Smooth muscle cell of the brain vasculature (primary cell): ENCODE data around the gene TRAPPC2L.
"Not testable (repeated sequence)": the region's sequence is repeated elsewhere in the genome, so short reads cannot be mapped to it uniquely, and the experiment has no call there.

ENCODE experiments used
- DNase-seq: peaks from one replicate; pipeline ENCODE4 v3.0.0-alpha.2; 2012; ENCODE audit warnings: low read depth, low spot score

Gene TRAPPC2L

DNA sequence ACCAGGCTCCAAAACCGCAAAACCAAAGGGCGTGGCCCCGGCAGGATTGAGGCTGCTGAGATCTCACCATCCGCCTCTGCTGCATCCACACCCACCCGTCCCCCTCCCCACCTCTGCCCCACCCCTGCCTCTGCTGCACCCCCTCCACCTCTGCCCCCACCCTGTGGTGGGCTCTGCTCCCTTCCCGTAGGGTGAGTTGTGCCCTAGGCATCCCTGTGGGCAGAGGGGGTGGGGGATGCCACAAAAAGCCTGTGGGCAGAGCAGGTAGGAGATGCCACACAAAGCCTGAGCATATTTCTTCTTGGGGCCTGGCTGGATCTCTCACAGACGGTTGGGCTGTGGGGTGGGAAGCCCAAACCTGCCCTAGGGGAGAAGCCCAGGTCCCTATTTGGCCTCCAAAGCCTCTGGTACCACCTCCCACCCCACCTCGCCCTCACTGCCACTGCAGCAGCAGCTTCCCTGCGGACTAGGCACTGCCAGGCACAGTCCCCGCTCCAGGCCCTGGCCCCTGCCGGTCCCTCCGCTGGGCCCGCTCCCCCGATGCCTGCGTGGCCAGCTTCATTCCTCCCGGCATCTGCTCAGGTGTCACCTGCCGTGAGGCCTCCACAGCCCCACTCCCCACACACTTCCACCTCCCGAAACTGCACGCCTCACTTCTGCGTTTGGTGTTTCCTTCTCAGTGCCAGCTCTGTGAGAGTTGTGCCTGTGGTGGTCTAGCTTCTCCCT, 20.8 kb downstream of the TRAPPC2L start:
- DNase-seq = no peak

DNA sequence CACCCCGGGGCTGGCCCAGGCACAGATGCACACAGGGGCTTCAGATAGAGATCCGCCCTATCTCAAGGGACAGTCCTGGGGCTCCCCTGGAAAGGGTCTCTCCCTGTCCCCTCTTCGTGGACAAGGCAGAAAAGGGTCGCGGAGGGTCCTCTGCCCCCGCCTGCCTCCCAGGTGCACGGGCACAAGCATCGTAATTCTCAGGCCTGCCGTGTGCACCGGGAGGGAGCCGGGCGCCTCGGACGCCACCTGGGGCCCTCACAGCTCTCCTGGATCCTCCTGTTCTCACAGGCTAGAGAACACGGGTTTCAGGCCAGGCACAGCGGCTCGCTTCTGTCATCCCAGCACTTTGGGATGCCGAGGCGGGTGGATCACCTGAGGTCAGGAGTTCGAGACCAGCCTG, 21.4 kb downstream of the TRAPPC2L start:
- DNase-seq = no peak

DNA sequence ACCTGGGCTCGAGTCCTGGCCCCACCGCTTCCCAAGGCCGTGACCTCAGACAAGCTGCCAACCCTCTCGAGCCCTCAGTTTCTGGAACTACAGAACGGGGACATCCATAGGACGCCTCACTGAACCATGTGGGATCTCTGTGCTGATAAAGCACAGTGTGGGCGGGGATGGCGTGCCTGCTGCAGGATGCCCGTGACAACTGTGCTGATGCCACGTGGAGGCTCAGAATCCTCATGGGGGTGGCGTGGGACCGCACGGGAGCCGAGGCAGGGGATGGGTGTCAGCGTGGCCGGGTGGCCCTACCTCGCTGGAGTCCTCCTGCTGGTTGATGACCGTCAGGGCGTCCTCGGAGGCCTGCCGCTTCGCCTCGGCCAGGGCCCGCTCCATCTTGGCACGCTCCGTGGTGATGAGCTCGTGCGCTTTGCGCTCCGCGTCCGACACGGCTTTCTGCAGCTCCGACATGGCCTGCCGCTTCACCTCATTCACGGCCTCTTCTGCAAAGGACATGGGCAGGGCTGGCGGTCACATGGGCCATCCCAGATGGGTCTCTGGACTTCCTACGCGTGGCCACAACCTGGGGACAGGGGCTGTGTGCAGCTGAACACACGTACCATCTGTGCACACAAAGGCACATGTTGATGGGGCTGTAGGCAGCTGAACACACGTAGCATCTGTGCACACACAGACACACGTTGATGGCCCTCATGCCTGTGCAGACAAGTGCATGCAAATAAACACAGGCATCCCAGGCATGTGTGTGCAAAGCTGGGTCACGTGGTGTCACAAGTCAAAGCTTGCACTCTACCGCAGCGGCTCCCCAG, 22.2 kb downstream of the TRAPPC2L start:
- DNase-seq = no peak

DNA sequence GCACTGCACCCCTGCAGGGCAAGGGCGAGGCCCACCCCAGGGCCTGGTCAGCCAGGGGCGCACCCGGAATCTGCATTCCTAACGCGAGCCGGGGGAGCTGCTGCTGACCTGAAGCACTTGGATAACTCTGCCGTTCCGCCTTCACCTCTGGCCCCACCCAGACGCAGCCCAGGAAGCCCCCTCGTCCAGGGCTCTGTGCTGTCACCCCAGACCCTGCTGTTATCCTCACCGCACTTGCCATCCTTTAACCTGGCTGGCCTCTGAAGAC, 22.8 kb downstream of the TRAPPC2L start:
- DNase-seq = no peak

DNA sequence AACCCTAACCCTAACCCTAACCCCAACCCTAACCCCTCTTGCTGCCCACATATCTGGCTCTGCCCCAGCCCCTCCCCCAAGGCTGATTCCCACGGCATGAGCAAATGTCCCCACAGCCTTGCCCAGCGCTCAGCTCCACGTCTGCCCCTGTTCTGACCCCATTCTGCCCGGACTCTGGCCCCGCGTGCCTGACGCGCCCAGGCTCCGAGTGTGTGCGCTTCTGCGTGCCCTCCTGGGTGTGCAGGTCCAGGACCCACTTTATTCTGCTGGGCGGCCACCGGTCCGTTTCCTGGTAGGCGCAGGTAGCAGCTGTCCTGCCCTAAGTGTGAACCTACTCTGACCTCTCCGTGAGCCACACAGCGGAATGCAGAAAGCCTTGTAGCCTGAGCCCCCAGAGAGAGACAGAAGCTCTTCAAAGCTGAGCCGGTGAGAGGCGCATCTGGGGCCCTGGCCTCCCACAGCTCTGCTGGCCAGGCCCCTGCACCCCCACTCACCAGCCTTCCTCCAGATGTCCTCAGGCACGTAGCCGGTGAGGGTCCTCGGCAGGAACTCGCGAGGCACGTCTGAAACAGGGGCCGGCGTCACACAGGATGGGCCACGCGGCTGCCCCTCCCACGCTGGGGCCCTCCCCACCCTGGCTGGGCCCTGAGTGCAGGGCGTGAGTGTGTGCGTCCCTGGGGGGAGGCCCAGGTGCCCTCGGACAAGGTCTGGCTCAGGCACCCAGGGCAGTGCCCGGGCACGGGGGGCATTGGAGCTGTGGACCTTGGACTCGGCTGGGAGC, 23.5 kb downstream of the TRAPPC2L start:
- DNase-seq = no peak

DNA sequence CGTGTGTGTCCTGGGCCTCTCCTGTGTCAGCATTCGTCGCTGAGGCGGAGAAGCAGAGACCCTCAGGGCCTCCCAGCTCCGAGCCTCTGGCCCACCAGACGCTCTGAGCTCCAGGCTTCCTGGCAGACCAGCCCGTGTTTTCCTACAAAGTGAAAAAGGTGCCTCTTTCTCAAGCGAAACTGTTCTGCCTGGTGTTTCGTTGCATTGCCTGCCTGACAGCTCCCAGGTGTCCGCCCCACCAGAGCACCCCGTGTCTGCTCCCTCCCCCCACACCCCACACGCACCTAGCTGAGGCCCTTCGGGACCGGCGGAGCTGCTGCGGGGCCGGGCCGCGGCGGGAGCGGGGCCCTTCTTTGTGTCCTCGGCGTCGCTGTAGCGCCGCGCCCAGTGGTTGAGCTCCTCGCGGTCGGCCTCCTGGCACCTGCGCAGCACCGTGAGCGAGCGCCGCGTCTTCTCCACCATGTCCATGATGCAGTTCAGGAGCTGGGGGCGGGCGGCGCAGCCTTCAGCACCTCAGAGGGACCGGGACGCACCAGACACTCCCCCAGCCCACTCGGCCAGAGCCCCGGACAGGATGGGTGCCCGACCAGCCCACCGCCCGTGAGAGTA, 24.2 kb downstream of the TRAPPC2L start:
- no peak for DNase-seq

DNA sequence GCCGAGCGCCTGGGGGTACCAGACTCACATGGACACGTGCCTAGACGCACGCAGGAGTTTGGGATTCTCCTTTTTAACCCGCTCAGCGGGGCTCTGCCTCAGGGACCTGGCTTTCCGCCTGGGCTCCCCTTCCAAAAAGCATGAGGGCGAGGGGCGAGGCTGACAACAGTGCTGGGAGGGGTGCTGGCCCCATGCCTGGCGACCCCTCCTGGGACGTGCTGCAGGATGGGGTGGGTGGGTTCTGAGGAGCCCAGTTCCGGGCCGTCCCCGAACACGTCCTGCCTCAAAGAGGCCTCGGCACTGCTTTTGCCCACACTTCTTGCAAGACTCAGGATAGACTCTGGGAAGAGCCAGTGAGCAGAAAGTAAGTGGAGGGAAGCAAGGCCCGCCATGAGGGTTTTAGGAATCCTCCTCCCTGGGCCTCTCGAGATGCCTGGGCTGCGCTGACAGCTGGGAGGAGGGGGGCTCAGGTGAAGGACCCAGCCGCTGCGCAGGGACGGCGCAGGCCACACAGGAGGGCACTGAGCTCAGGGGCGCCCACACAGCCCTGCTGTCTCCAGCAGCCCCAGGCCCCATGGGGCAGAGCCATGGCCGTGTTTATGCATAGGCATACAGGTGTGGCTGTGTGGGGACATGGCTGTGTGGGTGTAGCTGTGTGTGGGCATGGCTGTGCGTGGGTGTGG, 24.9 kb downstream of the TRAPPC2L start:
- no peak for DNase-seq

DNA sequence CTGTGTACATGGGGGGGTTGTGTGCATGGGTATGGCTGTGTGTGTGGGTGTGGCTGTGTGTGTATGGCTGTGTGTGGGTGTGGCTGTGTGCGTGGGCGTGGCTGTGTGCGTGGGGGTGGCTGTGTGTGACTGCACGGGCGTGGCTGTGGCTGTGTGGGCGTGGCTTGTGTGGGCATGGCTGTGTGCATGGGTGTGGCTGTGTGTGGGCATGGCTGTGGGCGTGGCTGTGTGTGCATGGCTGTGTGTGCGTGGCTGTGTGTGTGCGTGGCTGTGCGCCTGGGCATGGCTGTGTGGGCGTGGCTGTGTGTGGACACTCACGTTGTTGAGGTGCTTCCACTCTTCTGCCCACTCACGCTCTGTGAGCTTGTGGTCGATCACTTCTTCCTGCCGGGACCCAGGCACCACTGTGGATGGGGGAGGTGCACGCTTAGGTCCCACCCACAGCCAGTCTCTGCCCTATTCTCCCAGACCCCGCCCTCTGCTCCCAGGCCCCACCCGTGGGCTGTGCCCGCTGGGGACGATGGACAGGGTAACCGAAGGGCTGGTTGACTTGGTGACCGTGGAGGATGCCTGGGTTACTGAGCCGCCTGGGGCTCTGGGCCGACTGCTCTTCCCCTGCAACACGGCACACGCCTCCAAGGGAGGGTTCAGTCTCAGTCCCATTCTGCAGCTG, 25.6 kb downstream of the TRAPPC2L start:
- no peak for DNase-seq

DNA sequence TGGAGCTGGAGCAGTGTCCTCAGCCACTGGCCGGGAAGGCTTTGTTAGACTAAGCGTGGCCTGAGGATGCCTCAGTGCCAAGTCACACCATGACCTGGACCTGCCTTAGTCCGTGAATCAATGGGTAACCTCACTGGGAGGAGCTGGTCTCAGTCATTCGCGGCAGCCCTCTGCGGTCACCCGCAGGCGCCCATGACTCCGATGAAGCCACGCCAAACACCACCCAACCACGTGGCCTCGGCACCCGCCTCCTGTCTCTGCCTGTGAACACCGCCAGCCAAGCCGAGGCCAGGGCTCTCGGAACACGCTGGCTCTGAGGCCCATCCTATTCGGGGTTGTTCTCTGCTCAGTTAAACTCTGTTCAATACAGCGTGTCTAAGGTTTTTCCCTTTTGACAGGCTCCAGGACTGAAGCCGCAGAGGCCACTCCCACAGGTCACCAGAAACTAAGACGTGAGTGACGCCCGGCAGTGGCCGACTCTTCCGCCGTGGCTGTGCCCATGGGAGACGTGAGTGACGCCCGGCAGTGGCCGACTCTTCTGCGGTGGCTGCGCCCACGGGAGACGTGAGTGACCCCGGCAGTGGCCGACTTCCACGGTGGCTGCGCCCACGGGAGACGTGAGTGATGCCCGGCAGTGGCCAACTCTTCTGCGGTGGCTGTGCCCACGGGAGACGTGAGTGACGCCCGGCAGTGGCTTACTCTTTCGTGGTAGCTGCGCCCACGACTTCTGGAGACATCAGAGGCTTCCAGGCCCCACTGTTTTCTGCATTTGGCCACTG, 26.4 kb downstream of the TRAPPC2L start:
- DNase-seq = no peak

DNA sequence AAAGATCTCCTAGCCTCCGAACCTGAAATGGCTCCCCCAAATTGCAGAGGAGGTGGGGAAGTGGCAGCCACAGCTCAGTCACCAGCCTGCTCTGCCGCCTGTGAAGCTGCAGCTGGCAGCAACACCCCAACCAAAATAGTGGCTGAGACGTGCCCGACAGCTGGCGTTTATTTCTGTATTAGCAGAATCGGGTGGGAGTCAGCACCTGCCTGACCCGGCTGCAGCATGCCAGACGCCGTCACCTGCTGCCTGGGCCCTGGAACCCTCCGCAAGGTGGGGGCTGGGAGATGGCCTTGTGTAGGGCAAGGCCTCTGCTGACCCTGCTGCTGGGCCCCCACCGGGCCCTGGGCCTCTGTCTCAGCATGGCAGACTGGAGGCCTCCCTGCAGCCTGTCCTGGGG, 27.0 kb downstream of the TRAPPC2L start:
- DNase-seq = no peak

DNA sequence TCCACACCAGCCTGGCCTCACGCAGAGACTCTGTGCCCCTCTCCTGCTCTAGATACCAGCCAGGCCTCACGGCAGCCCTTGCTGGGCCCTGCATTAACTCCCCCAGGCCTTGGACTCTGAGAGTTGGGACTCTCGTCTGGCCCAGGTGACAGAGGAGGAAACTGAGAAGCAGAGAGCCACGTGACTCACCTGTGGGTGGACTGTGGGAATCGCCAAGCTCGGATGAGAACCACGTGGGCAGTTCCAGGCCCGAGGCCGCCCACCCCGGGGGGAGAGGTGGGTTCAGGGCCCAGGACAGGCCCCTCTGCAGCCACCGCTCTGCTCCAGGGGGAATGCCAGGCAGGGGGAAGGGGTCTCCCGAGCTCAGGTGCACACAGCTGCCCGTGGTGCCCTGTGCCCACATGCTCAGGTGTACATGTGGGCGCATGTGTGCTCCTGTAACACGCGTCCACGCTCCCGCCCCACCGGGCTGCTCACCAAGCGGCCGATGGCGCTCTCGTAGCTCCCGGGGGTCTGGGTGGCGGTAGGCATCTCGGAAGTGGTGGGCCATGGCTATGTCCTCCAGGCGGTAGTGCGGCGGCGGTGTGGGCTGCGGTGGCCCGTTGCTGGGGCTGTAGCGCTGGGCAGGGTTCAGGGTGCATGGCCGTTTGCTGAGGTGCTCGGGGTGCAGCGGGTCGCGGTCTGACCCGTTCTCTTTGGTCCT, 27.8 kb downstream of the TRAPPC2L start:
- no peak for DNase-seq

DNA sequence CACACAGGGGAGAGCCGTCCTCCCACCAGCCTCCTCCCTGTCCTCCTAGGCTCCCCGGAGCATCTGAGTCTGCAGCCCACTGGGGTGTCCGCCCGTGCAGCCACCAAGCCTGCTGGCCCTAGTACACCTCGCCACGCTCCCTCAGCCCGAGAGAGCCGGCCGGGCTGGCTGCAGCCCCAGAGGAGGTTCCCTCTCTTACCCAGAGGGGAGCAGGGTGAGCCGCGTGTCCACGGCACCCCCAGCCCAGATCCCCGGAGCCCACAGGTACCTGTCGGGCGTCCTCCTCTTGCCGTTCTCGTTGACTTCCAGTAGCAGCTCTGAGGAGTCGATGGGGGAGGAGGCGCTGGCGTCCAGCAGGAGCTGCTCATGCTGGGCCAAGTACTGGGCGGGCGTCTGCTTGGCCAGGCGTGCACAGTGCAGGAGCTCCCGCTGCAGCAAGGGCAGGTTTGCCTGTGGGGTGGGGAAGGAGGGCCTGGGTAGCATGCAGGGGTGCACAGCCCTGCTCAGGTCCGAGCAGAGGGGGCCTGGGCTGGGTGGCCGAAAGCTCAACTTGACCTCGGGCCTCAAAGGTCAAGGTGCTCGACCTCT, 28.9 kb downstream of the TRAPPC2L start:
- DNase-seq = no peak

DNA sequence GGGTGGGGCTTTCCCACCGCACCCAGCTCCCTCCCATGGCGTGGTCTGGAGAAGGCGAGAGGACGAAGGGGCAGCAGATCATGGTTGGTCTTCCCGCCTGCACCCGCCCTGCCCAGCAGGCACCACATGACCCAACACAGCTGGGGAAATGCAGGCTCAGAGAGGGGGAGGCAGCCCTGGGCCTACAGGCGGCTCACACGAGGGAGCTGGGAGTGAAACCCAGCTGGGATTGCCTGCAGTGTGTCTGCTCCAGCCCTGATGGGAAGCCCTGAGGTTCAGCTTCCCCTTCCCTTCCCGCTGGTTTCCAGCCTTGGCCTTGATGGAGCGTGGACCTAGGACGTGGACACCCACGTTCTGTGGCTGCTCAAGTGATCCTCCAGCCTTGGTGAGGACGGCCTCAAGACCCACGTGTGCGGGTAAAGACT, 29.5 kb downstream of the TRAPPC2L start:
- DNase-seq = no peak

DNA sequence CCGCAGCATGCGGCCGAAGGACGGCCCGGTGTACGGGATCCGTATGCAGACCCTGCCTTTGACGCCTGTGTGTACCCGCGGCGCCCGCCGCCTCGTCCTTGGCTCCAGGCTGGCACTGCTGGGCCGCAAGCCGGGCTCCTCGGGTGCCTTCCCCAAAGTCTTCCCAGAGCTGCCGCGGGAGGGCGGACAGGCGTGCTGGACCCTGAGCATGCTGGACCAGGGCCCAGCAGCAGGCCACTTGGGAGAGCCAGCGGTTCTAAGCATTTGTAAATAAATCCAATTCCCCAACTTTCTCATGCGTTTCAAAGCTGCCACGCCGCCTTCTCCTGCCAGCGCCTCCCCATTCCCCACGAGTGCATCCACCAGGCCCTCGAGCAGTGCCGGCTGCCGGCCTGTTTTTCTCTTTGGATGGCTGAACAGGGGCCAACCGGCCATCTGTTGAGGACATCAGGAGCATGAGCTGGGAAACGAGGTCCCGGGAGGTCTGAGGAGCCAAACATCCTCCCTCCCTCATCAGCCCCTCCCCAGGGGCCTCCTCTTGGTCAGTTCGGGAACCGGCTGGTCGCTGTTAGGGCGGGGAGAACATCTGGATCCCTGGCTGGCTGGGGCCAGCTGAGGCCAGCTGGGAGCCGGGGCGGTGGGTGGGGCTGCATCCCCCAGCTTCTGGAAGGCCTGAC, 30.1 kb downstream of the TRAPPC2L start:
- DNase-seq = no peak

DNA sequence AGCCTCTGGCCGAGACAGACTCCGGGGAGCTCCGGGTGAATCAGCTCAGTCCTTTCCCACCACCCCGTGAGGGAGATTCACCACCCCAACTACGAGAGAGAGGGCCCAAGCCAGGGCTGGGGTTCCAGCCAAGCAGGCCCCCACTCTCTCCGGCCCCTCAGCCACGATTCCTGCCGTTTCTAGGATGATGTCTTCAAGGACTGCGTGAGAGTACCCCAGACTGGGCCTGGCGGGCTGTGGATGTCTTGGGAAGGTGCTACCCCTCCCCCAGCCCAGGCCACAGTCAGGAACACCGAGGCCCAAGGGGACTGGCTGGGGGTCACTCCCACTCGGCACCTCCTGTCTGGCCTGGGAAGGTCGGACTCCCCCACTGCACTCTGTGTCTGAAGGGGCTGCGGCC, 31.1 kb downstream of the TRAPPC2L start:
- DNase-seq = no peak

DNA sequence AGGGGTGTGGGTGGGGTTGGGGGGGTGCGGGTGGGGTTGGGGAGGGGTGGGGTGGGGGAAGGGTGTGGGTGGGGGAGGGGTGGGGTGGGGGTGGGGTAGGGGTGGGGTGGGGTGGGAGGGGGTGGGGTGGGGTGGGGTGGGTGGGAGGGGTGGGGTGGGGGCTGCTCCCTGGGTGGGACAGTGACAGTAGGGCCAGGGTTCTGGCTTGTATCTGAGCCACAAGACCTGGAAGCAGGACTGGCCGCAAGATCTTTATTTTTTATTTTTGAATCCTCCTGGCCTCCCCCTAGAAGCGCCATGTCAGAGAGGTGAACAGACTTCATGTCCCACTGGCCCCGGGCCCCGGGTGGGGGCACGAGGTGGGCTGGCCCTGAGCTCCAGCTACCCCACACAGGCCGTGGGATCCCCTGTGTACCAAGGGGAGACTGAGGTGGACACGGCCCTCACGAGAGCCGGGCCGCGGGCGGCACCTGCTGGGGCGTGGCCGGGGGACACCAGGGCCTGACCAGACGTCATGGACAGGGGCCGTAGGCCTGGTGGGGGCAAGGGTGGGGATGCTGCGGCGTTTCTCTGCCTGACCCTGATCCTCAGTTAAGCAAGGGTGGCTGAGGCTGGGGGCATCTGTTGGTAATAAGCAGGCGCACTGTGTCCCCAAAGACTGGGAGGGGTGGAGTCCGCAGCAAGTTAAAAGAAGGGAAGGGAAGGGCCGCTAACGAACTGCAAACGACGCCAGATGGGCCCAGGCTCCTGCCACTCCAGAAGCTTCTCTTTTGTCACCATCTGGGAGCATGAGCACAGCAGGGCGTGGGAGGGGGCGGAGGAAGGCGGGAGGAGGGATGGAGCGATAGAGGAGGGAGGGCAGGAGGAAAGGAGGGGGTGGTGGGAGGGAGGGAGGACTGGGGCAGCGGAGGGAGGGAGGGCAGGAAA, 31.8 kb downstream of the TRAPPC2L start:
- DNase-seq = no peak

DNA sequence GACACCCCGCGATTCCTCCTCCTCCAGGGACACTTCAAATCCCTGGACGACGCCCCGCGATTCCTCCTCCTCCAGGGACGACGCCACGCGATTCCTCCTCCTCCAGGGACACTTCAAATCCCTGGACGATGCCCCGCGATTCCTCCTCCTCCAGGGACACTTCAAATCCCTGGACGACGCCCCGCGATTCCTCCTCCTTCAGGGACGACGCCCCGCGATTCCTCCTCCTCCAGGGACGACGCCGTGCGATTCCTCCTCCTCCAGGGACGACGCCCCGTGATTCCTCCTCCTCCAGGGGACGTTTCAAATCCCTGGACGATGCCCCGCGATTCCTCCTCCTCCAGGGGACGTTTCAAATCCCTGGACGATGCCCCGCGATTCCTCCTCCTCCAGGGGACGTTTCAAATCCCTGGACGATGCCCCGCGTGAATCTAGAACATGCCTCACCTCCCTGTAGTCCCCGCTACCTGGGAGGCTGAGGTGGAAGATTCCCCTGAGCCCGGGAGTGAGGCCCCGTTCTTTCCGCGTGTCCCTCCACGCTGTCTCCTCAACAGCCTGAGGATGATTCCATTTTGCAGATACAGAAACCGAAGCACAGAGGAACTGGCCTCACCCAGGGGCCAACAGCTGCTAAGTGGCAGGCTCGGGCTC, 32.9 kb downstream of the TRAPPC2L start:
- not testable (repeated sequence) for DNase-seq
